ENCODE measurements around the gene ELAC2.

The ELAC2 gene

GRCh38 chr17:13016881-13017654, 759 bp downstream of the ELAC2 start:
- peak; percentile 45 for DNase-seq (ENCODE audit: low read depth)

- no peak for DNase-seq (ENCODE audit: low read depth)
Observed at GRCh38 chr17:13014801-13015200, 3.0 kb downstream of the ELAC2 start.

- no peak for DNase-seq (ENCODE audit: low read depth)
Observed at GRCh38 chr17:13010959-13011358, 6.9 kb downstream of the ELAC2 start.

- no peak for DNase-seq (ENCODE audit: low read depth)
Observed at GRCh38 chr17:13008461-13008860, 9.4 kb downstream of the ELAC2 start.

- DNase-seq (ENCODE audit: low read depth), result no peak
Observed at GRCh38 chr17:13005530-13005929, 12.3 kb downstream of the ELAC2 start.

- no peak for DNase-seq (ENCODE audit: low read depth)
Observed at GRCh38 chr17:13004336-13004735, 13.5 kb downstream of the ELAC2 start.

GRCh38 chr17:13003927-13004326, 13.9 kb downstream of the ELAC2 start:
- DNase-seq (ENCODE audit: low read depth), result no peak

GRCh38 chr17:13003454-13003851, 14.4 kb downstream of the ELAC2 start:
- DNase-seq (ENCODE audit: low read depth), result no peak

- peak; percentile 56 for DNase-seq (ENCODE audit: low read depth)
Observed at GRCh38 chr17:13002761-13003453, 14.9 kb downstream of the ELAC2 start.

- DNase-seq (ENCODE audit: low read depth), result no peak
Observed at GRCh38 chr17:13001991-13002615, 15.7 kb downstream of the ELAC2 start.

GRCh38 chr17:13000561-13000960, 17.3 kb downstream of the ELAC2 start:
- DNase-seq (ENCODE audit: low read depth), result no peak

- DNase-seq (ENCODE audit: low read depth), result no peak
Observed at GRCh38 chr17:12998874-12999273, 19.0 kb downstream of the ELAC2 start.

GRCh38 chr17:12998461-12998860, 19.4 kb downstream of the ELAC2 start:
- no peak for DNase-seq (ENCODE audit: low read depth)

GRCh38 chr17:12996941-12997340, 20.9 kb downstream of the ELAC2 start:
- no peak for DNase-seq (ENCODE audit: low read depth)

GRCh38 chr17:12996357-12996756, 21.5 kb downstream of the ELAC2 start:
- no peak for DNase-seq (ENCODE audit: low read depth)

- no peak for DNase-seq (ENCODE audit: low read depth)
Observed at GRCh38 chr17:12995896-12996295, 21.9 kb downstream of the ELAC2 start.

GRCh38 chr17:12995106-12995895, 22.5 kb downstream of the ELAC2 start:
- no peak for DNase-seq (ENCODE audit: low read depth)

- no peak for DNase-seq (ENCODE audit: low read depth)
Observed at GRCh38 chr17:12994341-12995074, 23.3 kb downstream of the ELAC2 start.

- DNase-seq (ENCODE audit: low read depth), result no peak
Observed at GRCh38 chr17:12993631-12994030, 24.2 kb downstream of the ELAC2 start.

GRCh38 chr17:12992676-12993075, 25.2 kb downstream of the ELAC2 start:
- DNase-seq (ENCODE audit: low read depth), result no peak

GRCh38 chr17:12990926-12991325, 26.9 kb downstream of the ELAC2 start:
- no peak for DNase-seq (ENCODE audit: low read depth)
